Esophagus (tissue), 2 donors: ENCODE results near the gene ICE2. TPM values are rescaled to one million over a fixed set of nuclear protein-coding genes. Genes with fewer than 3 reads are reported as not detected.

Experiments
- H3K27ac ChIP-seq, 2 donors: one replicate each; pipeline ENCODE4 v1.5.1; 2013; ENCODE audit warnings: low read depth in 2 of 2, mild to moderate bottlenecking in 2 of 2, inconsistent platforms in 1 of 2, low read length in 1 of 2, moderate library complexity in 1 of 2
- H3K27me3 ChIP-seq, 2 donors: one replicate each; pipeline ENCODE4 v1.6.1; 2013; ENCODE audit warnings: low read length in 2 of 2, control low read depth in 1 of 2, mild to moderate bottlenecking in 1 of 2; ENCODE audit not compliant: insufficient read depth in 2 of 2, control insufficient read depth in 1 of 2
- H3K36me3 ChIP-seq, 2 donors: one replicate each; pipeline ENCODE4 v1.6.1; 2013; ENCODE audit warnings: low read length in 1 of 2; ENCODE audit not compliant: control insufficient read depth in 2 of 2, insufficient read depth in 2 of 2
- H3K4me1 ChIP-seq, 2 donors: one replicate each; pipeline ENCODE4 v1.6.1; 2013; ENCODE audit warnings: low read length in 1 of 2; ENCODE audit not compliant: control insufficient read depth in 2 of 2, insufficient read depth in 2 of 2
- H3K4me3 ChIP-seq, 2 donors: one replicate each; pipeline ENCODE4 v1.5.1; 2013; ENCODE audit warnings: low read length in 2 of 2, mild to moderate bottlenecking in 2 of 2, low read depth in 1 of 2, moderate library complexity in 1 of 2
- H3K9me3 ChIP-seq, 2 donors: one replicate each; pipeline ENCODE4 v1.6.1; 2013; ENCODE audit warnings: mild to moderate bottlenecking in 2 of 2, low read depth in 1 of 2, low read length in 1 of 2, moderate library complexity in 1 of 2; ENCODE audit not compliant: control insufficient read depth in 2 of 2, insufficient read depth in 1 of 2
- WGBS, 2 donors: extraction: QIAGEN DNeasy Blood & Tissue Kit; methylation state at CpG; one replicate each; pipeline ENCODE4 v1.1.7; 2013; 5-methylcytosine and 5-hydroxymethylcytosine counted together
- polyA plus RNA-seq, 2 donors: library from polyadenylated mRNA; stranded (reverse); fragments of 200-250 nt; gene quantifications; one replicate each; pipeline ENCODE4 v1.2.3, GENCODE V29; 2013
- donor health status: healthy with polysubstance abuse.
- donor health status: Bipolar disorder and iron deficiency.

Gene ICE2
- polyA plus RNA-seq, 2 donors: 8.9 to 9.0 TPM

GRCh38 chr15:60379185-60379524 is 99.8 kb downstream of the ICE2 start:
- H3K27me3 ChIP-seq: no peaks in the 10 kb centered on the region
- peaks cover 2 to 11% of the 10 kb centered on the region in 2 donors for H3K4me1 ChIP-seq
- WGBS, 2 donors: 96 to 100% methylated on average over 1 of the region's 1 CpG
- no peak overlapping the region for H3K4me3 ChIP-seq
- H3K9me3 ChIP-seq: no peaks in the 10 kb centered on the region
- peaks cover 22 to 29% of the 10 kb centered on the region in 2 donors for H3K36me3 ChIP-seq
- H3K27ac ChIP-seq: peak overlapping the region in 1 of 2 donors; percentile 57

GRCh38 chr15:60376677-60377095 is 102.3 kb downstream of the ICE2 start:
- peaks cover 12 to 24% of the 10 kb centered on the region in 2 donors for H3K36me3 ChIP-seq
- 56 to 69% methylated on average over 12 of the region's 12 CpGs for WGBS, 2 donors

GRCh38 chr15:60375306-60375705 is 103.6 kb downstream of the ICE2 start:
- peaks cover 12 to 21% of the 10 kb centered on the region in 2 donors for H3K36me3 ChIP-seq
- WGBS, 2 donors: 53 to 69% methylated on average over 5 of the region's 5 CpGs

More at GRCh38 chr15:60376677-60377095, 102.3 kb downstream of the ICE2 start:
- no peaks in the 10 kb centered on the region for H3K9me3 ChIP-seq
- no peak overlapping the region for H3K4me3 ChIP-seq
- H3K27me3 ChIP-seq: no peaks in the 10 kb centered on the region
- peak overlapping the region; percentile 33 to 48 for H3K27ac ChIP-seq
- peaks cover 4 to 20% of the 10 kb centered on the region in 2 donors for H3K4me1 ChIP-seq

GRCh38 chr15:60374628-60375081 is 104.3 kb downstream of the ICE2 start:
- peak overlapping the region; percentile 56 to 76 for H3K27ac ChIP-seq
- peaks cover 7 to 22% of the 10 kb centered on the region in 2 donors for H3K36me3 ChIP-seq
- H3K4me1 ChIP-seq: peaks cover 4 to 20% of the 10 kb centered on the region in 2 donors
- H3K4me3 ChIP-seq: no peak overlapping the region
- H3K27me3 ChIP-seq: no peaks in the 10 kb centered on the region
- H3K9me3 ChIP-seq: no peaks in the 10 kb centered on the region
- WGBS, 2 donors: 30 to 41% methylated on average over 7 of the region's 7 CpGs

More at GRCh38 chr15:60375306-60375705, 103.6 kb downstream of the ICE2 start:
- peaks cover 4 to 20% of the 10 kb centered on the region in 2 donors for H3K4me1 ChIP-seq
- H3K9me3 ChIP-seq: no peaks in the 10 kb centered on the region
- no peaks in the 10 kb centered on the region for H3K27me3 ChIP-seq
- no peak overlapping the region for H3K4me3 ChIP-seq
- peak overlapping the region in 1 of 2 donors; percentile 76 for H3K27ac ChIP-seq

GRCh38 chr15:60374209-60374608 is 104.7 kb downstream of the ICE2 start:
- Histone ChIP-seq H3K4me1 (peaks cover 4 to 20% of the 10 kb centered on the region in 2 donors), H3K27me3 (no peaks in the 10 kb centered on the region), H3K36me3 (peaks cover 7 to 22% of the 10 kb centered on the region in 2 donors), H3K9me3 (no peaks in the 10 kb centered on the region), H3K4me3 (no peak overlapping the region), H3K27ac (peak overlapping the region; percentile 56 to 76)
- 37 to 52% methylated on average over 4 of the region's 4 CpGs for WGBS, 2 donors

GRCh38 chr15:60373745-60374144 is 105.2 kb downstream of the ICE2 start:
- no peaks in the 10 kb centered on the region for H3K27me3 ChIP-seq
- H3K4me1 ChIP-seq: peaks cover 4 to 20% of the 10 kb centered on the region in 2 donors
- 48 to 64% methylated on average over 2 of the region's 2 CpGs for WGBS, 2 donors
- peaks cover 7 to 22% of the 10 kb centered on the region in 2 donors for H3K36me3 ChIP-seq
- peak overlapping the region; percentile 74 to 76 for H3K27ac ChIP-seq
- H3K9me3 ChIP-seq: no peaks in the 10 kb centered on the region
- no peak overlapping the region for H3K4me3 ChIP-seq

GRCh38 chr15:60373327-60373726 is 105.6 kb downstream of the ICE2 start:
- Histone ChIP-seq H3K27me3 (no peaks in the 10 kb centered on the region), H3K9me3 (no peaks in the 10 kb centered on the region), H3K4me1 (peaks cover 4 to 20% of the 10 kb centered on the region in 2 donors), H3K4me3 (no peak overlapping the region), H3K27ac (peak overlapping the region; percentile 74 to 76), H3K36me3 (peaks cover 7 to 22% of the 10 kb centered on the region in 2 donors)
- 97 to 98% methylated on average over 3 of the region's 3 CpGs for WGBS, 2 donors

- H3K36me3 ChIP-seq: peaks cover 7 to 22% of the 10 kb centered on the region in 2 donors
- H3K4me3 ChIP-seq: no peak overlapping the region
- peaks cover 4 to 20% of the 10 kb centered on the region in 2 donors for H3K4me1 ChIP-seq
- no peaks in the 10 kb centered on the region for H3K9me3 ChIP-seq
- 81 to 86% methylated on average over 1 of the region's 1 CpG for WGBS, 2 donors
- H3K27ac ChIP-seq: peak overlapping the region; percentile 33 to 38
- H3K27me3 ChIP-seq: no peaks in the 10 kb centered on the region
Measured at GRCh38 chr15:60372756-60373155, 106.2 kb downstream of the ICE2 start.

- peak overlapping the region; percentile 1 to 70 for H3K27ac ChIP-seq
- H3K36me3 ChIP-seq: peaks cover 7 to 22% of the 10 kb centered on the region in 2 donors
- H3K27me3 ChIP-seq: no peaks in the 10 kb centered on the region
- H3K9me3 ChIP-seq: no peaks in the 10 kb centered on the region
- H3K4me3 ChIP-seq: no peak overlapping the region
- H3K4me1 ChIP-seq: peaks cover 4 to 20% of the 10 kb centered on the region in 2 donors
- WGBS, 2 donors: 83 to 84% methylated on average over 4 of the region's 4 CpGs
Measured at GRCh38 chr15:60372227-60372626, 106.7 kb downstream of the ICE2 start.
